B cell (primary cell): Measurements from ENCODE around the gene TIMP2. TPM values are rescaled to one million over a fixed set of nuclear protein-coding genes. Genes with fewer than 3 reads are reported as not detected.

Source experiments
- ATAC-seq: fragments of 200-7000 bp; cut with Tn5 transposase; one replicate; pipeline ENCODE4 v1.10.0; 2021; ENCODE audit warnings: low read depth, mild to moderate bottlenecking, moderate number of reproducible peaks, moderate library complexity
- CTCF ChIA-PET: fragments of 350-600 bp; sonication (Branson Sonifier 250); formaldehyde crosslinking; loops from one replicate; lab custom pipeline; 2021; ENCODE audit warnings: antibody characterized with exemption, inconsistent platforms; lab: Charles Lee
- POLR2A ChIA-PET: fragments of 350-600 bp; sonication (Branson Sonifier 250); formaldehyde crosslinking; loops from one replicate; lab custom pipeline; 2021; ENCODE audit warnings: antibody characterized with exemption; lab: Charles Lee
- DNase-seq: peaks from one replicate; pipeline ENCODE4 v3.0.0; 2013
- H2AFZ ChIP-seq: 2 replicates; pipeline ENCODE4 v1.6.1; 2012; ENCODE audit warnings: mild to moderate bottlenecking, low read depth, low read length; ENCODE audit not compliant: insufficient read depth, poor library complexity, severe bottlenecking
- H3K27ac ChIP-seq, 2 donors: 1 replicate in 1 of 2; 2 replicates in 1 of 2; pipeline ENCODE4 v1.5.1; 2012 to 2013; ENCODE audit warnings: low read length in 2 of 2, mild to moderate bottlenecking in 2 of 2, moderate library complexity in 1 of 2
- H3K27me3 ChIP-seq, 4 experiments: fragments of 200-600 bp in 1 of 4; sonication (generic) in 1 of 4; replicated peaks in 1 of 4; 1 replicate in 2 of 4; 2 replicates in 2 of 4; pipeline versions ENCODE4 v1.6.1 to v1.7.0; 2013 to 2016; ENCODE audit warnings: low read length in 3 of 4, mild to moderate bottlenecking in 2 of 4, mixed read lengths in 1 of 4, moderate library complexity in 1 of 4; ENCODE audit not compliant: insufficient read depth in 4 of 4, control insufficient read depth in 3 of 4; ENCODE audit errors: control extremely low read depth in 1 of 4
- H3K36me3 ChIP-seq, 2 experiments: replicated peaks in 1 of 2; 1 replicate in 1 of 2; 2 replicates in 1 of 2; pipeline versions ENCODE4 v1.6.1 to v1.7.1; 2013; ENCODE audit warnings: low read length in 1 of 2; ENCODE audit not compliant: insufficient read depth in 2 of 2, control insufficient read depth in 1 of 2; ENCODE audit errors: control extremely low read depth in 1 of 2, extremely low read depth in 1 of 2
- H3K4me1 ChIP-seq, 2 donors: fragments of 200-600 bp in 1 of 2; sonication (generic) in 1 of 2; 1 replicate in 1 of 2; 2 replicates in 1 of 2; pipeline versions ENCODE4 v1.5.1 to v1.6.1; 2013 to 2017; ENCODE audit warnings: low read length in 2 of 2; ENCODE audit not compliant: control insufficient read depth in 2 of 2, insufficient read depth in 2 of 2
- H3K4me2 ChIP-seq: replicated peaks from 2 replicates; pipeline ENCODE3; 2012; ENCODE audit warnings: mild to moderate bottlenecking, low read depth, low read length; ENCODE audit not compliant: poor library complexity, severe bottlenecking
- H3K4me3 ChIP-seq, 5 experiments: fragments of 200-600 bp in 1 of 5; sonication (generic) in 1 of 5; 1 replicate in 3 of 5; 2 replicates in 2 of 5; pipeline versions ENCODE4 v1.5.1 to v1.7.0; 2011 to 2016; ENCODE audit warnings: low read length in 4 of 5, mild to moderate bottlenecking in 4 of 5, low read depth in 2 of 5, control low read depth in 1 of 5, moderate library complexity in 1 of 5; ENCODE audit not compliant: insufficient read depth in 1 of 5; ENCODE audit errors: control extremely low read depth in 1 of 5, extremely low read depth in 1 of 5
- H3K79me2 ChIP-seq: fragments of 200-600 bp; sonication (generic); one replicate; pipeline ENCODE4 v1.6.0; 2016; ENCODE audit warnings: low read length; ENCODE audit not compliant: control insufficient read depth, insufficient read depth
- H3K9ac ChIP-seq: fragments of 200-600 bp; sonication (generic); 2 replicates; pipeline ENCODE4 v1.6.1; 2017; ENCODE audit warnings: mild to moderate bottlenecking, low read length, moderate library complexity
- H3K9me3 ChIP-seq, 3 donors: one replicate each; pipeline versions ENCODE4 v1.6.1 to v1.7.1; 2013; ENCODE audit warnings: low read length in 2 of 3; ENCODE audit not compliant: control insufficient read depth in 2 of 3, insufficient read depth in 1 of 3; ENCODE audit errors: control extremely low read depth in 1 of 3
- H4K20me1 ChIP-seq: 2 replicates; pipeline ENCODE4 v1.6.0; 2012; ENCODE audit warnings: mild to moderate bottlenecking, low read length; ENCODE audit not compliant: insufficient read depth, control insufficient read depth, poor library complexity, severe bottlenecking
- H3K27ac Mint-ChIP-seq: one replicate; pipeline ENCODE4 v1.8.0; 2021; ENCODE audit warnings: mixed read lengths
- H3K27me3 Mint-ChIP-seq: one replicate; pipeline ENCODE4 v1.8.0; 2021; ENCODE audit warnings: mixed read lengths
- H3K4me1 Mint-ChIP-seq: one replicate; pipeline ENCODE4 v1.8.0; 2021; ENCODE audit warnings: mixed read lengths
- H3K4me3 Mint-ChIP-seq: one replicate; pipeline ENCODE4 v1.8.0; 2021; ENCODE audit warnings: mixed read lengths
- H3K9me3 Mint-ChIP-seq: one replicate; pipeline ENCODE4 v1.8.0; 2022; ENCODE audit warnings: mixed read lengths; ENCODE audit not compliant: insufficient read depth
- CTCF ChIP-seq: fragments of 200-600 bp; IDR thresholded peaks from one replicate; pipeline ENCODE4 v1.8.0; 2022; ENCODE audit warnings: antibody characterized with exemption, mild to moderate bottlenecking
- EZH2 ChIP-seq: IDR thresholded peaks from 2 replicates; pipeline ENCODE4 v1.6.1; 2012; ENCODE audit warnings: borderline replicate concordance, low read depth, mild to moderate bottlenecking, moderate library complexity, low read length; ENCODE audit not compliant: insufficient read depth, poor library complexity, severe bottlenecking
- WGBS: methylation state at CpG from one replicate; pipeline ENCODE4 v1.1.5; 2013; ENCODE audit warnings: missing lambda C conversion rate; ENCODE audit not compliant: insufficient coverage; 5-methylcytosine and 5-hydroxymethylcytosine counted together
- intact Hi-C: fragments of 100-400 bp; cut with micrococcal nuclease; formaldehyde crosslinking; loops from one replicate; pipeline ENCODE4 v1.10.0; 2022
- polyA plus RNA-seq: library from polyadenylated mRNA; depleted of rRNA; stranded (reverse); fragments of >200 nt; gene quantifications from 2 replicates; pipeline ENCODE4 v1.2.3, GENCODE V29; 2012
- total RNA-seq, 2 donors: library from RNA; stranded (reverse); fragments of 120-200 nt in 1 of 2; gene quantifications; 1 replicate in 1 of 2; 2 replicates in 1 of 2; pipeline versions ENCODE4 v1.2.3 to v1.2.4, GENCODE V29; 2013 to 2022

The TIMP2 gene
- total and polyA plus RNA-seq, 2 donors (not counting 1 experiment from before 2014, with no cell fraction given): 4.8 to 10.0 TPM

DNA sequence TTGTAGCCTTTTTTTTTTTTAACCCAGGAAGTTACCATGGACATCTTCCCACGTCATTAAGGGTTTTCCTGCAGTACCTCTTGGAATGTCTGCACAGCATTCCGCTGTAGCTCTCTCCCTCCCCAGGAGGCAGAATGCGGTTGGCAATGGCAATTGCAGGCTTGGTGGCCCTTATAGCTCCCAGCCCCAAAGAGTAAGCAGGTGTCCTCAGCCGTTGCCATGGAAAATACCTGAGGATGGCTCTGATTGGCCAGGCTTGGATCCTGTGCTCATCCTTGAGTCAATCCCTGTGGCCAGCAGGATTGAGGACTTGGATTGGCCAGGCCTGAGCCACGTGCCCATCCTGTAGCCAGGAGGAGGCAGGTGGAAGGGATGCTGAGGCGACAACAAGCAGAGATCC is 15.5 kb upstream of the TIMP2 start:
- intact Hi-C loops: no loop called here
- Histone ChIP-seq H3K4me2 (no peak overlapping the region), H3K4me1 (no peaks in the 10 kb centered on the region), H2AFZ (no peak overlapping the region), H3K9ac (no peak overlapping the region), H3K27me3 (peaks cover 0 to 9% (median 0%) of the 10 kb centered on the region in 4 experiments), H3K36me3 (no peaks in the 10 kb centered on the region), H3K27ac (no peak overlapping the region), H3K9me3 (no peaks in the 10 kb centered on the region), H3K4me3 (no peak overlapping the region), H3K79me2 (no peaks in the 10 kb centered on the region), H4K20me1 (no peaks in the 10 kb centered on the region)
- H3K27ac Mint-ChIP-seq: no peak overlapping the region
- no peak for DNase-seq
- ChIA-PET CTCF (interaction anchor here (1.4 kb wide), 1 partner anchor 30 kb away, joined by 3 read pairs; no protein-coding TSS in a partner anchor), POLR2A (interaction anchor here (1.8 kb wide), 1 partner anchor 10 kb away, joined by 7 read pairs; no protein-coding TSS in a partner anchor)
- no peak for TF ChIP-seq EZH2
- TF ChIP-seq CTCF: no peak
- H3K4me3 Mint-ChIP-seq: no peak overlapping the region
- no peaks in the 10 kb centered on the region for H3K9me3 Mint-ChIP-seq
- ATAC-seq: no peak
- WGBS: 86% methylated on average over 6 of the region's 6 CpGs
- peaks cover 2% of the 10 kb centered on the region for H3K4me1 Mint-ChIP-seq
- no peaks in the 10 kb centered on the region for H3K27me3 Mint-ChIP-seq

GRCh38 chr17:78940258-78940657 is 15.1 kb upstream of the TIMP2 start:
- no peaks in the 10 kb centered on the region for H3K36me3 ChIP-seq
- ATAC-seq: no peak

More at GRCh38 chr17:78940258-78940657, 15.1 kb upstream of the TIMP2 start:
- Histone ChIP-seq H3K9me3 (no peaks in the 10 kb centered on the region), H3K4me3 (no peak overlapping the region), H2AFZ (no peak overlapping the region), H3K27me3 (peaks cover 0 to 9% (median 0%) of the 10 kb centered on the region in 4 experiments), H4K20me1 (no peaks in the 10 kb centered on the region), H3K9ac (no peak overlapping the region), H3K4me2 (no peak overlapping the region), H3K79me2 (no peaks in the 10 kb centered on the region), H3K27ac (no peak overlapping the region), H3K4me1 (no peaks in the 10 kb centered on the region)
- Mint-ChIP-seq H3K4me1 (peaks cover 2% of the 10 kb centered on the region), H3K9me3 (no peaks in the 10 kb centered on the region), H3K27me3 (peaks cover 3% of the 10 kb centered on the region), H3K4me3 (no peak overlapping the region), H3K27ac (no peak overlapping the region)
- WGBS: no CpG with 5 or more reads among the region's 5 CpGs
- intact Hi-C loops: no loop called here
- POLR2A ChIA-PET: no interaction called here
- DNase-seq: no peak
- CTCF ChIA-PET: interaction anchor here (1.4 kb wide), 1 partner anchor 31 kb away, joined by 3 read pairs; no protein-coding TSS in a partner anchor
- no peak for TF ChIP-seq EZH2
